OCI-LY7 (cell line): Measurements from ENCODE around the gene PTPMT1. TPM values are rescaled to one million over a fixed set of nuclear protein-coding genes. Genes with fewer than 3 reads are reported as not detected.

ENCODE experiments used
- BruUV-seq: library from RNA; stranded (reverse); fragments of 400-500 nt; replicated peaks from 2 replicates; lab custom pipeline; 2021; lab: Mats Ljungman, UMichigan
- CTCF ChIA-PET: fragments of 300-600 bp; sonication (Branson Sonifier 250); formaldehyde crosslinking; loops from one replicate; lab custom pipeline; 2022; ENCODE audit warnings: antibody characterized with exemption; ENCODE audit not compliant: unreplicated experiment; lab: Charles Lee
- POLR2A ChIA-PET: fragments of 300-600 bp; sonication (Branson Sonifier 250); formaldehyde crosslinking; loops from one replicate; lab custom pipeline; 2022; ENCODE audit warnings: antibody characterized with exemption; lab: Charles Lee
- DNase-seq: peaks from one replicate; pipeline ENCODE4 v3.0.0-alpha.2; 2015; ENCODE audit warnings: low spot score
- H2AFZ ChIP-seq: fragments of 200-600 bp; sonication (generic), shearing (Covaris generic); 2 replicates; pipeline ENCODE4 v1.6.1; 2014; ENCODE audit warnings: mild to moderate bottlenecking, antibody characterized with exemption, low read length, moderate library complexity
- H3K27ac ChIP-seq: fragments of 200-600 bp; sonication (generic); 2 replicates; pipeline ENCODE4 v1.5.1; 2014; ENCODE audit warnings: mixed run types, low read depth, mild to moderate bottlenecking, moderate library complexity, low read length, inconsistent platforms; ENCODE audit not compliant: poor library complexity, severe bottlenecking
- H3K36me3 ChIP-seq: fragments of 200-600 bp; sonication (generic); 2 replicates; pipeline ENCODE4 v1.6.1; 2014; ENCODE audit warnings: mild to moderate bottlenecking, antibody characterized with exemption, low read length, moderate library complexity, mixed read lengths; ENCODE audit not compliant: insufficient read depth
- H3K4me1 ChIP-seq: fragments of 200-600 bp; sonication (generic); 2 replicates; pipeline ENCODE4 v1.5.1; 2014; ENCODE audit warnings: mild to moderate bottlenecking, low read length; ENCODE audit not compliant: insufficient read depth, poor library complexity, severe bottlenecking
- H3K4me2 ChIP-seq: fragments of 200-600 bp; sonication (generic); 2 replicates; pipeline ENCODE4 v1.6.1; 2014; ENCODE audit warnings: mild to moderate bottlenecking, low read length
- H3K4me3 ChIP-seq: fragments of 200-600 bp; sonication (generic); 2 replicates; pipeline ENCODE4 v1.5.1; 2014; ENCODE audit warnings: mild to moderate bottlenecking, low read depth, low read length; ENCODE audit not compliant: poor library complexity, severe bottlenecking
- H3K79me2 ChIP-seq: fragments of 200-600 bp; sonication (generic); 2 replicates; pipeline ENCODE4 v1.6.1; 2016; ENCODE audit warnings: low read depth, mild to moderate bottlenecking, low read length, moderate library complexity, mixed read lengths; ENCODE audit not compliant: insufficient read depth
- H3K9me2 ChIP-seq: fragments of 200-600 bp; sonication (generic); 2 replicates; pipeline ENCODE4 v1.6.1; 2016; ENCODE audit warnings: mild to moderate bottlenecking, low read length, mixed read lengths; ENCODE audit not compliant: insufficient read depth
- H3K9me3 ChIP-seq: fragments of 200-600 bp; sonication (generic); 2 replicates; pipeline ENCODE4 v1.6.1; 2014; ENCODE audit warnings: mild to moderate bottlenecking, mixed run types, low read length, mixed read lengths
- H4K20me1 ChIP-seq: fragments of 200-600 bp; sonication (generic); 2 replicates; pipeline ENCODE4 v1.6.1; 2014; ENCODE audit warnings: mild to moderate bottlenecking, antibody characterized with exemption, low read length, moderate library complexity, mixed read lengths; ENCODE audit not compliant: insufficient read depth
- CTCF ChIP-seq: fragments of 200-600 bp; sonication (generic); conservative IDR thresholded peaks from 2 replicates; pipeline ENCODE4 v1.5.1; 2014; ENCODE audit warnings: mild to moderate bottlenecking, antibody characterized with exemption, low read length, moderate library complexity, mixed read lengths
- EZH2phosphoT487 ChIP-seq: fragments of 200-600 bp; sonication (generic); IDR thresholded peaks from 2 replicates; pipeline ENCODE4 v1.6.1; 2018; ENCODE audit warnings: low read depth, borderline replicate concordance, mild to moderate bottlenecking, mixed run types, antibody characterized with exemption, low read length, moderate library complexity, mixed read lengths
- intact Hi-C: fragments of 100-400 bp; cut with micrococcal nuclease; formaldehyde crosslinking; loops from one replicate; pipeline ENCODE4 v1.10.0; 2022; ENCODE audit not compliant: unreplicated experiment
- total RNA-seq, 2 experiments: library from RNA; depleted of rRNA in 1 of 2; stranded (reverse); fragments of >200 nt in 1 of 2; shearing (Covaris generic) in 1 of 2; gene quantifications; 2 replicates each; pipeline ENCODE4 v1.2.3, GENCODE V29; 2014 to 2022

Gene PTPMT1
- total RNA-seq, 2 experiments from 2014 or later: 27.6 to 52.6 TPM

DNA sequence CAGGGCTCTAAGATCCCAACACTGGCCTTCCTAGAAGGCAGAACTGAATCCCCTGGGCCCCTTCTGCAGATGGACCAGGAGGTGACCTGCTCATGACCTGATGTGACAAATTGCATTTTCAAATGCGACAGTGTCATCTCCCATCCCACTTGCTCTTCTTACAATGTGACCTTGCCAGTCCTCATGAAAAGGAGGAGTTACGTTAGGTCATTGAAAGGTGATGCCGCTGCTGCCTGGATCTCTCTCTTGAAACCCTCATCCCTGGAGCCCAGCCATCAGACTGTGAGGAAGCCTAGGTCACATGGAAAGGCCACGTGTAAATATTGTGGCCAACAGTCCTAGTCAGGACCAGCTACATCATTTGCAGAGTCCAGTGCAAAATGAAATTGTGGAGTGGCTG, 34.5 kb downstream of the PTPMT1 start:
- Histone ChIP-seq H3K36me3 (no peaks in the 10 kb centered on the region), H3K4me3 (no peak overlapping the region), H3K4me2 (no peak overlapping the region), H3K9me2 (no peaks in the 10 kb centered on the region), H3K9me3 (no peaks in the 10 kb centered on the region), H2AFZ (no peak overlapping the region), H3K79me2 (no peaks in the 10 kb centered on the region), H3K4me1 (no peaks in the 10 kb centered on the region), H3K27ac (no peak overlapping the region), H4K20me1 (no peaks in the 10 kb centered on the region)
- DNase-seq: no peak
- CTCF ChIA-PET: no interaction called here
- TF ChIP-seq EZH2phosphoT487 (no peak), CTCF (no peak)
- intact Hi-C loops: no loop called here
- POLR2A ChIA-PET: interaction anchor here (0.7 kb wide), 2 partner anchors 108 to 221 kb away, joined by 3 to 4 read pairs; no protein-coding TSS in a partner anchor
- no TSS peak for BruUV-seq

DNA sequence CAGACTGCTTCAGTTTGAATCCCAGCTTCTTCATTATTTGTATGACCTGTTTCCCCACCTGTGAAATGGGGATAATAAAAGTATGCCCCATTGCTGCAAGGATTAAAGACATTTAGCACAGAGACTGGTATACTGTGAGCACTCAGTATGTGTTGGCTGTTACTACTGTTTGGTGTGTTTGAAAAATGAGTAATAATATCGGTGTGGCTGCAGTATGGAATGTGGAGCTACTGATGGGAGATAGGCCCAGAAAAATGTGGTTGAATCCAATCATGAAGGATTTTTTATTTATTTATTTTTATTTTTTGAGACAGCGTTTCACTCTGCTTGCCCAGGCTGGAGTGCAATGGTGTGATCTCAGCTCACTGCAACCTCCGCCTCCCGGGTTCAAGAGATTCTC, 37.9 kb downstream of the PTPMT1 start:
- Histone ChIP-seq H3K9me2 (no peaks in the 10 kb centered on the region), H2AFZ (no peak overlapping the region), H3K27ac (no peak overlapping the region), H4K20me1 (no peaks in the 10 kb centered on the region), H3K4me3 (no peak overlapping the region), H3K79me2 (no peaks in the 10 kb centered on the region), H3K9me3 (no peaks in the 10 kb centered on the region), H3K4me2 (no peak overlapping the region), H3K4me1 (peaks cover 14% of the 10 kb centered on the region), H3K36me3 (no peaks in the 10 kb centered on the region)
- DNase-seq: no peak
- no TSS peak for BruUV-seq
- POLR2A ChIA-PET: interaction anchor here (0.6 kb wide), 1 partner anchor 10 kb away, joined by 3 read pairs; no protein-coding TSS in a partner anchor
- TF ChIP-seq EZH2phosphoT487 (no peak), CTCF (no peak)
- intact Hi-C loops: no loop called here
- CTCF ChIA-PET: no interaction called here

DNA sequence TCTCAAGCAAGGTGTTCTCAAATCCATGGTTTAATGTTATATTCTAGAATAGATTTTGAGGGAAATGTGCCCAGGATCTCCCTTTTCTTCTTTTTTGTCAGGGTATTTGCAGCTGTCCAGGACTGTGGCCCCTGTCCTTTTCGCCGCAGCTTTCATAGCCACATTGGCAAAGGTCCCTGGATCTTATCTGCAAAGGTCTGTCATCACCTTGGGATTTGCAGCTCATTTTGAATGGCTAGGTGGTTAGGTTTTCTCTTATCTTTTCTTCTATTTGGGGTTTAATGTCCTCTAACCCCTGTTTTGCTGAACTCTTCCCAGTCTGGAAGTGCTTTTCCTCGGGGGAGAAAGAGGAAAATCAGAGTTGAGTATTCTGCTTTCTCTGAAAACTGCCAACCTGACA, 40.5 kb downstream of the PTPMT1 start:
- ChIA-PET CTCF (no interaction called here), POLR2A (interaction anchor here (0.6 to 0.8 kb wide), 3 partner anchors 73 to 132 kb away, joined by 3 to 5 read pairs (median 3); no protein-coding TSS in a partner anchor)
- BruUV-seq: no TSS peak

More for the DNA sequence above, 40.5 kb downstream of the PTPMT1 start:
- no peak for TF ChIP-seq EZH2phosphoT487
- TF ChIP-seq CTCF: no peak
- Histone ChIP-seq H3K79me2 (no peaks in the 10 kb centered on the region), H3K4me1 (peaks cover 17% of the 10 kb centered on the region), H3K4me3 (no peak overlapping the region), H3K36me3 (no peaks in the 10 kb centered on the region; the same call in 1 of the 2 replicates), H3K9me3 (no peaks in the 10 kb centered on the region), H3K9me2 (no peaks in the 10 kb centered on the region), H4K20me1 (no peaks in the 10 kb centered on the region), H3K27ac (no peak overlapping the region), H2AFZ (no peak overlapping the region), H3K4me2 (no peak overlapping the region)
- intact Hi-C loops: no loop called here
- no peak for DNase-seq
